Forelimb muscle (tissue), 1 donor: ENCODE measurements around the gene CSF1R. TPM values are rescaled to one million over a fixed set of nuclear protein-coding genes. Genes with fewer than 3 reads are reported as not detected.

Source experiments
- DNase-seq: peaks from one replicate; pipeline ENCODE4 v3.0.0-alpha.2; 2013; ENCODE audit warnings: low read depth
- polyA plus RNA-seq: library from polyadenylated mRNA; unstranded; fragments of 120-200 nt; gene quantifications from one replicate; pipeline ENCODE4 v1.2.1, GENCODE V29; 2013; ENCODE audit not compliant: insufficient read length

The CSF1R gene
- polyA plus RNA-seq, 1 donor: 22.9 TPM

- no peak for DNase-seq
Observed at GRCh38 chr5:150024346-150024984, 61.9 kb downstream of the CSF1R start.

- DNase-seq: no peak
Observed at GRCh38 chr5:150023136-150023535, 63.2 kb downstream of the CSF1R start.

- no peak for DNase-seq
Observed at GRCh38 chr5:150022681-150023080, 63.7 kb downstream of the CSF1R start.

- DNase-seq: no peak
Observed at GRCh38 chr5:150022158-150022531, 64.2 kb downstream of the CSF1R start.

- no peak for DNase-seq
Observed at GRCh38 chr5:150021491-150022157, 64.7 kb downstream of the CSF1R start.

- DNase-seq: no peak
Observed at GRCh38 chr5:150020249-150020648, 66.1 kb downstream of the CSF1R start.

GRCh38 chr5:150017226-150018005 is 68.9 kb downstream of the CSF1R start:
- DNase-seq: no peak

- no peak for DNase-seq
Observed at GRCh38 chr5:150016537-150016936, 69.8 kb downstream of the CSF1R start.

- DNase-seq: no peak
Observed at GRCh38 chr5:150015415-150015814, 70.9 kb downstream of the CSF1R start.

GRCh38 chr5:150014456-150014855 is 71.9 kb downstream of the CSF1R start:
- no peak for DNase-seq

- DNase-seq: no peak
Observed at GRCh38 chr5:150013931-150014330, 72.4 kb downstream of the CSF1R start.

GRCh38 chr5:150009671-150010387 is 76.5 kb downstream of the CSF1R start:
- no peak for DNase-seq

- DNase-seq: no peak
Observed at GRCh38 chr5:150007050-150007449, 79.3 kb downstream of the CSF1R start.

- no peak for DNase-seq
Observed at GRCh38 chr5:150006318-150006717, 80.0 kb downstream of the CSF1R start.

Other genes starting within 250 kb of the CSF1R start
- gene PDE6A, start 141.8 kb downstream of the CSF1R start, polyA plus RNA-seq: 0.06 TPM
- 8.6 TPM for gene SLC26A2, start 125.8 kb downstream of the CSF1R start, polyA plus RNA-seq
- 2.1 TPM for gene TIGD6, start 85.9 kb downstream of the CSF1R start, polyA plus RNA-seq
- 17.5 TPM for gene HMGXB3, start 85.8 kb downstream of the CSF1R start, polyA plus RNA-seq
- gene PDGFRB, start 69.3 kb upstream of the CSF1R start, polyA plus RNA-seq: 115 TPM
- 0.24 TPM for gene CDX1, start 80.2 kb upstream of the CSF1R start, polyA plus RNA-seq
- gene SLC6A7, start 103.5 kb upstream of the CSF1R start, polyA plus RNA-seq: 0.30 TPM
- gene CAMK2A, start 203.2 kb upstream of the CSF1R start, polyA plus RNA-seq: 96.2 TPM
- 5.7 TPM for gene ARSI, start 216.4 kb upstream of the CSF1R start, polyA plus RNA-seq